Measurements from ENCODE around the gene PINLYP.
"Not testable (repeated sequence)": the region's sequence is repeated elsewhere in the genome, so short reads cannot be mapped to it uniquely, and the experiment has no call there.

The PINLYP gene

DNA sequence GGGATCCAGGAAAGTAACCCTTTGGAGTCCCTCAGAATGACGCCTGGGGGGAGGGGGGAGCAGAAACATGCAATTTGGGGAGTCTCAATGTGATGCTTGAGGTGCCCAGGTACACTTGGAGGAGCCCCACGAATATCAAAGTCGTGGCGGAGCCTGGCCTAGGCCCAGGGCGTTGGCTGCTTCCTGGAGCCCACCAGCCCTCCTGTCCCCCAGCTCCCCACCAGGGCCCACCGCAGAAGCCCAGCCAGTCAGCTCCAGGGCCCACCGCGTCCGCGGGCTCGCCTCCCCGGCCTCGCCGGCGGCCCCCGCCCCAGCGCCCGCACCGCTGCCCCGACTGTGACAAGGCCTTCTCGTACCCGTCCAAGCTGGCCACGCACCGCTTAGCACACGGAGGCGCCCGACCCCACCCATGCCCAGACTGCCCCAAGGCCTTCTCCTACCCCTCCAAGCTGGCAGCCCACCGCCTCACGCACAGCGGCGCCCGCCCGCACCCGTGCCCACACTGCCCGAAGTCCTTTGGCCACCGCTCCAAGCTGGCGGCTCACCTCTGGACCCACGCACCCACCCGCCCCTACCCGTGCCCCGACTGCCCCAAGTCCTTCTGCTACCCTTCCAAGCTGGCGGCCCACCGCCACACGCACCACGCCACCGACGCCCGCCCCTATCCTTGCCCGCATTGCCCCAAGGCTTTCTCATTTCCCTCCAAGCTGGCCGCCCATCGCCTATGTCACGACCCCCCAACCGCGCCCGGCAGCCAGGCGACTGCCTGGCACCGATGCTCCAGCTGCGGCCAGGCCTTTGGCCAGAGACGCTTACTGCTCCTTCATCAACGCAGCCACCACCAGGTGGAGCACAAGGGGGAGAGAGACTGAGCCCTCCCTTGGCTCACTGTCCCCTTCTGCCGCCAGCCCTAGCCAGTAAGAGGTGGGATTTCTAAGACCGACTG is 40.5 kb upstream of the PINLYP start:
- no peak overlapping the region for H3K4me3 ChIP-seq (ENCODE audit: low read length)
- no peak overlapping the region for H3K27ac ChIP-seq (ENCODE audit: low read length)
- no peaks in the 10 kb centered on the region for H3K9me3 ChIP-seq (ENCODE audit: control insufficient read depth, insufficient read depth, low read length)
- no peak for DNase-seq (ENCODE audit: low read depth, low spot score)
- no CpG with 5 or more reads among the region's 62 CpGs for WGBS (ENCODE audit: insufficient coverage, insufficient read length)
- no peaks in the 10 kb centered on the region; the same call in 1 of the 2 replicates for H3K4me1 ChIP-seq (ENCODE audit: control insufficient read depth, insufficient read depth, low read length)
- no peaks in the 10 kb centered on the region for H3K27me3 ChIP-seq (ENCODE audit: control insufficient read depth, insufficient read depth, low read length)
- no peaks in the 10 kb centered on the region; the same call in 1 of the 2 replicates for H3K36me3 ChIP-seq (ENCODE audit: control insufficient read depth, insufficient read depth, low read length)

- no peaks in the 10 kb centered on the region; the same call in 1 of the 2 replicates for H3K4me1 ChIP-seq (ENCODE audit: control insufficient read depth, insufficient read depth, low read length)
- no peaks in the 10 kb centered on the region for H3K9me3 ChIP-seq (ENCODE audit: control insufficient read depth, insufficient read depth, low read length)
- H3K36me3 ChIP-seq (ENCODE audit: control insufficient read depth, insufficient read depth, low read length), result peaks cover 3% of the 10 kb centered on the region
- no peak overlapping the region for H3K27ac ChIP-seq (ENCODE audit: low read length)
- no peak for DNase-seq (ENCODE audit: low read depth, low spot score)
- no peaks in the 10 kb centered on the region for H3K27me3 ChIP-seq (ENCODE audit: control insufficient read depth, insufficient read depth, low read length)
- H3K4me3 ChIP-seq (ENCODE audit: low read length), result no peak overlapping the region
These were observed 36.7 kb upstream of the PINLYP start for GRCh38 chr19:43538922-43539321.

DNA sequence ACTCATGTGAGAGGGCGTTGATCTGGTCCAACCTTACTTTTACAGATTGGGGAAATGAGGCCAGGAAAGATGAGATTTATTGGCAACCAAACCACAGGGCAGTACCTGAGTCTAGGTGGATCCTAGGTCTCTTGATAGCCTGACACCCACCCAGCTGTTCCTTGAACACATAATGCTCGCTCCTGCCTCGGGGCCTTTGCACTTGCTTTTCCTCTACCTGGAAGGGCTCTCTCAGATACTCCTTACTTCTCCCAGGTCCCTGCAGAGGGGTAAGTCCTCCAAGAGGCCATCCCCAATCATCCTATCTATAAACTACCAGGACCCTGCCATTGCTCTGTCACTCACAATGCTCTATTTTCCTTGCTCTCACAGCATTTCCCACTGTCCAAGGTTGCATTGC is 35.2 kb upstream of the PINLYP start:
- Histone ChIP-seq H3K36me3 (ENCODE audit: control insufficient read depth, insufficient read depth, low read length) (peaks cover 5% of the 10 kb centered on the region), H3K4me1 (ENCODE audit: control insufficient read depth, insufficient read depth, low read length) (no peaks in the 10 kb centered on the region), H3K9me3 (ENCODE audit: control insufficient read depth, insufficient read depth, low read length) (no peaks in the 10 kb centered on the region), H3K4me3 (ENCODE audit: low read length) (no peak overlapping the region), H3K27ac (ENCODE audit: low read length) (no peak overlapping the region), H3K27me3 (ENCODE audit: control insufficient read depth, insufficient read depth, low read length) (no peaks in the 10 kb centered on the region)
- no CpG with 5 or more reads among the region's 3 CpGs for WGBS (ENCODE audit: insufficient coverage, insufficient read length)
- DNase-seq (ENCODE audit: low read depth, low spot score), result no peak

GRCh38 chr19:43541920-43542650 is 33.5 kb upstream of the PINLYP start:
- no CpG with 5 or more reads among the region's 5 CpGs for WGBS (ENCODE audit: insufficient coverage, insufficient read length)
- DNase-seq (ENCODE audit: low read depth, low spot score), result no peak
- Histone ChIP-seq H3K4me3 (ENCODE audit: low read length) (no peak overlapping the region), H3K36me3 (ENCODE audit: control insufficient read depth, insufficient read depth, low read length) (peaks cover 12% of the 10 kb centered on the region), H3K4me1 (ENCODE audit: control insufficient read depth, insufficient read depth, low read length) (no peaks in the 10 kb centered on the region), H3K27me3 (ENCODE audit: control insufficient read depth, insufficient read depth, low read length) (no peaks in the 10 kb centered on the region), H3K27ac (ENCODE audit: low read length) (no peak overlapping the region), H3K9me3 (ENCODE audit: control insufficient read depth, insufficient read depth, low read length) (no peaks in the 10 kb centered on the region)

GRCh38 chr19:43544077-43544476 is 31.5 kb upstream of the PINLYP start:
- Histone ChIP-seq H3K4me1 (ENCODE audit: control insufficient read depth, insufficient read depth, low read length) (no peaks in the 10 kb centered on the region), H3K27ac (ENCODE audit: low read length) (no peak overlapping the region), H3K27me3 (ENCODE audit: control insufficient read depth, insufficient read depth, low read length) (no peaks in the 10 kb centered on the region), H3K9me3 (ENCODE audit: control insufficient read depth, insufficient read depth, low read length) (no peaks in the 10 kb centered on the region), H3K36me3 (ENCODE audit: control insufficient read depth, insufficient read depth, low read length) (peaks cover 12% of the 10 kb centered on the region), H3K4me3 (ENCODE audit: low read length) (no peak overlapping the region)
- no CpG with 5 or more reads among the region's 9 CpGs for WGBS (ENCODE audit: insufficient coverage, insufficient read length)
- no peak for DNase-seq (ENCODE audit: low read depth, low spot score)

DNA sequence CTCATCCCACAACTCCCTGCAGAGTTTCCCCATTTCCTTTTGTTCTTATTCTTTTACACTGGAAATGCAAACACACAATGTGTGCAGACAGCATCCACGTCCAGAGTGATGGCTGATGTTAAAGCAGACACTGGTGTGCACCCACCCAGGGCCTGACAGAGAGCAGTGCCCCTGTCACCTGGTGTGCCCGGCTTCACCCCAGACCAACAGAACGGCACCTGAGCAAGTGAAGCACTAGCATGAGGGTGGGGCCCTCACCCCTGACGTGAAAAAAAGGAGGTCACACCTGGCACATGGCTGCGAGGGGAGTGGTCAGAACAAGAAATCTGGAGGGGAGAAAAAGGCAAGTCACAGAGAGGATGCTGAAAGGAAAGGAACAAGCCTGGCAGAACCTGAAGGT is 30.3 kb upstream of the PINLYP start:
- Histone ChIP-seq H3K4me1 (ENCODE audit: control insufficient read depth, insufficient read depth, low read length) (no peaks in the 10 kb centered on the region), H3K9me3 (ENCODE audit: control insufficient read depth, insufficient read depth, low read length) (no peaks in the 10 kb centered on the region), H3K27ac (ENCODE audit: low read length) (no peak overlapping the region), H3K4me3 (ENCODE audit: low read length) (no peak overlapping the region), H3K27me3 (ENCODE audit: control insufficient read depth, insufficient read depth, low read length) (no peaks in the 10 kb centered on the region), H3K36me3 (ENCODE audit: control insufficient read depth, insufficient read depth, low read length) (peaks cover 12% of the 10 kb centered on the region)
- WGBS (ENCODE audit: insufficient coverage, insufficient read length), result no CpG with 5 or more reads among the region's 5 CpGs
- DNase-seq (ENCODE audit: low read depth, low spot score), result no peak

GRCh38 chr19:43545981-43546380 is 29.6 kb upstream of the PINLYP start:
- Histone ChIP-seq H3K36me3 (ENCODE audit: control insufficient read depth, insufficient read depth, low read length) (peaks cover 12% of the 10 kb centered on the region), H3K27ac (ENCODE audit: low read length) (no peak overlapping the region), H3K27me3 (ENCODE audit: control insufficient read depth, insufficient read depth, low read length) (no peaks in the 10 kb centered on the region), H3K4me3 (ENCODE audit: low read length) (no peak overlapping the region), H3K9me3 (ENCODE audit: control insufficient read depth, insufficient read depth, low read length) (no peaks in the 10 kb centered on the region), H3K4me1 (ENCODE audit: control insufficient read depth, insufficient read depth, low read length) (no peaks in the 10 kb centered on the region)
- DNase-seq (ENCODE audit: low read depth, low spot score), result no peak
- WGBS (ENCODE audit: insufficient coverage, insufficient read length), result no CpG with 5 or more reads among the region's 2 CpGs

- no CpG with 5 or more reads among the region's 3 CpGs for WGBS (ENCODE audit: insufficient coverage, insufficient read length)
- no peak overlapping the region for H3K4me3 ChIP-seq (ENCODE audit: low read length)
- no peak for DNase-seq (ENCODE audit: low read depth, low spot score)
- H3K4me1 ChIP-seq (ENCODE audit: control insufficient read depth, insufficient read depth, low read length), result no peaks in the 10 kb centered on the region
- H3K36me3 ChIP-seq (ENCODE audit: control insufficient read depth, insufficient read depth, low read length), result peaks cover 16% of the 10 kb centered on the region
- H3K27ac ChIP-seq (ENCODE audit: low read length), result no peak overlapping the region
- H3K27me3 ChIP-seq (ENCODE audit: control insufficient read depth, insufficient read depth, low read length), result no peaks in the 10 kb centered on the region
- no peaks in the 10 kb centered on the region for H3K9me3 ChIP-seq (ENCODE audit: control insufficient read depth, insufficient read depth, low read length)
These were observed 29.0 kb upstream of the PINLYP start for GRCh38 chr19:43546581-43546980.

- H3K27me3 ChIP-seq (ENCODE audit: control insufficient read depth, insufficient read depth, low read length); H3K9me3 ChIP-seq (ENCODE audit: control insufficient read depth, insufficient read depth, low read length); H3K27ac ChIP-seq (ENCODE audit: low read length); H3K4me3 ChIP-seq (ENCODE audit: low read length); DNase-seq (ENCODE audit: low read depth, low spot score); H3K4me1 ChIP-seq (ENCODE audit: control insufficient read depth, insufficient read depth, low read length): not testable (repeated sequence)
- H3K36me3 ChIP-seq (ENCODE audit: control insufficient read depth, insufficient read depth, low read length), result peaks cover 13% of the 10 kb centered on the region; the same call in 1 of the 2 replicates
- WGBS (ENCODE audit: insufficient coverage, insufficient read length), result no CpG with 5 or more reads among the region's 24 CpGs
These were observed 27.7 kb upstream of the PINLYP start for GRCh38 chr19:43547926-43548325.

- H3K36me3 ChIP-seq (ENCODE audit: control insufficient read depth, insufficient read depth, low read length), result peaks cover 13% of the 10 kb centered on the region; the same call in 1 of the 2 replicates
- no peak overlapping the region for H3K27ac ChIP-seq (ENCODE audit: low read length)
- H3K9me3 ChIP-seq (ENCODE audit: control insufficient read depth, insufficient read depth, low read length), result no peaks in the 10 kb centered on the region
- WGBS (ENCODE audit: insufficient coverage, insufficient read length), result no CpG with 5 or more reads among the region's 2 CpGs
- no peaks in the 10 kb centered on the region for H3K27me3 ChIP-seq (ENCODE audit: control insufficient read depth, insufficient read depth, low read length)
- H3K4me1 ChIP-seq (ENCODE audit: control insufficient read depth, insufficient read depth, low read length), result no peaks in the 10 kb centered on the region
- no peak overlapping the region for H3K4me3 ChIP-seq (ENCODE audit: low read length)
- no peak for DNase-seq (ENCODE audit: low read depth, low spot score)
These were observed 26.9 kb upstream of the PINLYP start for GRCh38 chr19:43548706-43549105.

Data from iPS DF 6.9 (cell line).